GM23338 (cell line): ENCODE data around the gene CLIC5. TPM values are rescaled to one million over a fixed set of nuclear protein-coding genes. Genes with fewer than 3 reads are reported as not detected.
A peak's percentile ranks its signal among the peaks of the same experiment; 100 is the strongest.

ENCODE experiments used
- ATAC-seq: fragments of 200-7000 bp; cut with Tn5 transposase; 3 replicates; pipeline ENCODE4 v1.9.1; 2020
- DNase-seq: peaks from one replicate; pipeline ENCODE4 v3.0.0-alpha.2; 2015; ENCODE audit warnings: low spot score
- H2AFZ ChIP-seq: fragments of 200-600 bp; sonication (generic); 2 replicates; pipeline ENCODE4 v1.8.0; 2016; ENCODE audit warnings: antibody characterized with exemption, mild to moderate bottlenecking, moderate library complexity
- H3F3A ChIP-seq: fragments of 200-600 bp; sonication (generic); replicated peaks from 2 replicates; pipeline ENCODE4 v1.8.0; 2017; ENCODE audit warnings: antibody characterized with exemption, mixed run types, low read depth
- H3K27ac ChIP-seq: fragments of 200-600 bp; sonication (generic); 2 replicates; pipeline ENCODE4 v1.6.1; 2016; ENCODE audit warnings: low read depth
- H3K27me3 ChIP-seq: fragments of 200-600 bp; sonication (generic); 2 replicates; pipeline ENCODE4 v1.8.0; 2016; ENCODE audit warnings: mild to moderate bottlenecking, mixed run types, moderate library complexity; ENCODE audit not compliant: insufficient read depth
- H3K36me3 ChIP-seq: fragments of 200-600 bp; sonication (generic); 2 replicates; pipeline ENCODE4 v1.8.0; 2016; ENCODE audit warnings: mild to moderate bottlenecking; ENCODE audit not compliant: insufficient read depth
- H3K4me1 ChIP-seq: fragments of 200-600 bp; sonication (generic); 2 replicates; pipeline ENCODE4 v1.8.0; 2016; ENCODE audit warnings: mild to moderate bottlenecking, moderate library complexity; ENCODE audit not compliant: insufficient read depth
- H3K4me2 ChIP-seq: fragments of 200-600 bp; sonication (generic); 2 replicates; pipeline ENCODE4 v1.7.1; 2017; ENCODE audit warnings: mixed run types
- H3K4me3 ChIP-seq: fragments of 200-600 bp; sonication (generic); 2 replicates; pipeline ENCODE4 v1.6.1; 2016; ENCODE audit warnings: mixed run types
- H3K79me2 ChIP-seq: fragments of 200-600 bp; sonication (generic); replicated peaks from 2 replicates; pipeline ENCODE4 v1.8.0; 2017; ENCODE audit warnings: mild to moderate bottlenecking; ENCODE audit not compliant: insufficient read depth
- H3K9me2 ChIP-seq: fragments of 200-600 bp; sonication (generic); 2 replicates; pipeline ENCODE4 v1.8.0; 2017; ENCODE audit not compliant: insufficient read depth
- H4K20me1 ChIP-seq: fragments of 200-600 bp; sonication (generic); replicated peaks from 2 replicates; pipeline ENCODE4 v1.8.0; 2017; ENCODE audit warnings: mild to moderate bottlenecking; ENCODE audit not compliant: insufficient read depth
- H3K27ac Mint-ChIP-seq: 2 replicates; pipeline ENCODE4 v1.8.0; 2020; ENCODE audit warnings: inconsistent platforms, mild to moderate bottlenecking, moderate library complexity, mixed read lengths
- H3K27me3 Mint-ChIP-seq: 3 replicates; pipeline ENCODE4 v1.8.0; 2022; ENCODE audit warnings: low read depth, mild to moderate bottlenecking, moderate library complexity, mixed read lengths, inconsistent platforms; ENCODE audit not compliant: insufficient read depth, poor library complexity
- H3K36me3 Mint-ChIP-seq: 3 replicates; pipeline ENCODE4 v1.8.0; 2021; ENCODE audit warnings: low read depth, mild to moderate bottlenecking, inconsistent platforms, moderate library complexity, mixed read lengths
- H3K4me1 Mint-ChIP-seq: 3 replicates; pipeline ENCODE4 v1.8.0; 2020; ENCODE audit warnings: mild to moderate bottlenecking, inconsistent platforms, mixed read lengths
- H3K4me3 Mint-ChIP-seq: 3 replicates; pipeline ENCODE4 v1.8.0; 2021; ENCODE audit warnings: moderate library complexity, mild to moderate bottlenecking, inconsistent platforms, mixed read lengths
- H3K9me3 Mint-ChIP-seq: 3 replicates; pipeline ENCODE4 v1.8.0; 2020; ENCODE audit warnings: moderate library complexity, mild to moderate bottlenecking, inconsistent platforms, mixed read lengths
- CREB1 ChIP-seq: fragments of 250-450 bp; sonication (Bioruptor Pico); IDR thresholded peaks from 2 replicates; pipeline ENCODE4 v1.5.0; 2020; ENCODE audit warnings: low read depth, mild to moderate bottlenecking, moderate library complexity
- EZH2 ChIP-seq: fragments of 200-600 bp; sonication (generic); IDR thresholded peaks from one replicate; pipeline ENCODE4 v1.8.0; 2017; ENCODE audit warnings: antibody characterized with exemption, mild to moderate bottlenecking, low read depth; ENCODE audit not compliant: unreplicated experiment
- EZH2phosphoT487 ChIP-seq: fragments of 200-600 bp; sonication (generic); IDR thresholded peaks from one replicate; pipeline ENCODE4 v1.8.1; 2018; ENCODE audit warnings: antibody characterized with exemption; ENCODE audit not compliant: unreplicated experiment
- NANOG ChIP-seq: IDR thresholded peaks from 2 replicates; pipeline ENCODE4 v1.6.1; 2016; ENCODE audit warnings: antibody characterized with exemption, borderline replicate concordance
- POLR2AphosphoS5 ChIP-seq: IDR thresholded peaks from 2 replicates; pipeline ENCODE4 v1.6.1; 2016; ENCODE audit warnings: antibody characterized with exemption, low read depth
- STAT1 ChIP-seq: IDR thresholded peaks from one replicate; pipeline ENCODE4 v1.6.1; 2016; ENCODE audit warnings: antibody characterized with exemption; ENCODE audit not compliant: unreplicated experiment
- ZNF114 ChIP-seq: fragments of 250-450 bp; sonication (Bioruptor Pico); IDR thresholded peaks from 2 replicates; pipeline ENCODE4 v1.5.0; 2020; ENCODE audit warnings: mild to moderate bottlenecking, moderate library complexity
- ZNF331 ChIP-seq: fragments of 250-450 bp; sonication (Bioruptor Pico); IDR thresholded peaks from 2 replicates; pipeline ENCODE4 v1.5.0; 2020; ENCODE audit warnings: low read depth, mild to moderate bottlenecking, moderate library complexity
- polyA plus RNA-seq: library from polyadenylated mRNA; unstranded; fragments of >200 nt; fragmentation: Nextera tagmentation; extraction: Ambion mirVana; gene quantifications from 2 replicates; pipeline ENCODE4 v1.2.1, GENCODE V29; 2016
- total RNA-seq: library from RNA; depleted of rRNA; stranded (reverse); fragments of >200 nt; shearing (Covaris generic); gene quantifications from 2 replicates; pipeline ENCODE4 v1.2.3, GENCODE V29; 2014
- TF ChIP-seq, protein P1 (sequence below): IDR thresholded peaks from 2 replicates; pipeline ENCODE4 v1.6.1; 2016; ENCODE audit warnings: antibody characterized with exemption
- TF ChIP-seq, protein P2 (sequence below): fragments of 250-450 bp; sonication (Bioruptor Pico); IDR thresholded peaks from 2 replicates; pipeline ENCODE4 v1.5.0; 2020; ENCODE audit warnings: mild to moderate bottlenecking, moderate library complexity
- TF ChIP-seq, protein P3 (sequence below): IDR thresholded peaks from one replicate; pipeline ENCODE4 v1.6.1; 2018; ENCODE audit warnings: antibody characterized with exemption; ENCODE audit not compliant: unreplicated experiment

The CLIC5 gene
- total and polyA plus RNA-seq, 2 experiments from 2014 or later, result 0.08 TPM; not detected in 1

DNA sequence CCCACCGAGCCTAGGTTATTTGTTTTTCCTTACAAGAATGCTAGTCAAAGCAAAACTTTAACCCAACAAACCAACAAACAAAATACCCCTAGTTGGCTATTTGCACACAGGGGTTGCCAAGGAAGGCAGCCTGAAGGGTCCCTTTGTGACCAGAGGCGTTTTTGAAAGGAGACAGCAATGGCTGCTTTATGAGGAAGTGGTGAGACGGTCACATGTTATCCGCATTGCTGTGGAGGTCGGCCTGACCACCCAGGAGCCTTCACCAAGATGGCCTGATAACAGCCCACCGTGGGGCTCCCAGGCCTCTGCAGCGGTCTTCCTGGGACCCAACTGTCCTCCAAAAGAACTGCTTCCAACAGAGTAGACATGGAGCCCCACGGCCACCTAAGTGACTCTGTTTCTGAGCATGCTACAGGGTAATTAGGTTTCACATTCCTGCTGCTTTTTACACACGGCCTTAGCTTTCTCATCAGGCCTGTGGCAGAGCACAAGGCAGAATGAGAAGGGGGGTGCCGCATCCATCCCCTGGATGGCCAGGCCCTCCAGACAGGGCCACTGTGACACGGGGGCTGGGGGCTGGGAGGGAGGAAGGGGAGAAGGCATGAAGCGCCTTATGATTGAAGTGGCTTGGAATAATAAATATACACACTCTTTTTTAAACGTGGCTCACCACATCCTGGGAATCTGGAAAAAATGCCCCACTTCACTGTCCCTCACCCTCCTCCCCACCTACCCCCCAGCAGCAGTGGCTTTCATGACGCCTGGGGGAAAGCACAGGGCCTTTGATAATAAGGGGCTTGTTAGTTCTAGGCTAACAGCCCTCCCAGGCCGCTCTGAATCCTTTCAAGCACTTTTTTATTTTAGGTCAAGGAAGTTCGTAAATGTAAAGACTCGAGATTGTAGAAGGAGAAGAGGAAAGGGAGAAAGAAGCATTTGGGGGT is 86.0 kb downstream of the CLIC5 start (continued):
- TF ChIP-seq, protein P1, sequence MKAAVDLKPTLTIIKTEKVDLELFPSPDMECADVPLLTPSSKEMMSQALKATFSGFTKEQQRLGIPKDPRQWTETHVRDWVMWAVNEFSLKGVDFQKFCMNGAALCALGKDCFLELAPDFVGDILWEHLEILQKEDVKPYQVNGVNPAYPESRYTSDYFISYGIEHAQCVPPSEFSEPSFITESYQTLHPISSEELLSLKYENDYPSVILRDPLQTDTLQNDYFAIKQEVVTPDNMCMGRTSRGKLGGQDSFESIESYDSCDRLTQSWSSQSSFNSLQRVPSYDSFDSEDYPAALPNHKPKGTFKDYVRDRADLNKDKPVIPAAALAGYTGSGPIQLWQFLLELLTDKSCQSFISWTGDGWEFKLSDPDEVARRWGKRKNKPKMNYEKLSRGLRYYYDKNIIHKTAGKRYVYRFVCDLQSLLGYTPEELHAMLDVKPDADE, result no peak
- no peak for TF ChIP-seq EZH2phosphoT487
- no peak for TF ChIP-seq NANOG

DNA sequence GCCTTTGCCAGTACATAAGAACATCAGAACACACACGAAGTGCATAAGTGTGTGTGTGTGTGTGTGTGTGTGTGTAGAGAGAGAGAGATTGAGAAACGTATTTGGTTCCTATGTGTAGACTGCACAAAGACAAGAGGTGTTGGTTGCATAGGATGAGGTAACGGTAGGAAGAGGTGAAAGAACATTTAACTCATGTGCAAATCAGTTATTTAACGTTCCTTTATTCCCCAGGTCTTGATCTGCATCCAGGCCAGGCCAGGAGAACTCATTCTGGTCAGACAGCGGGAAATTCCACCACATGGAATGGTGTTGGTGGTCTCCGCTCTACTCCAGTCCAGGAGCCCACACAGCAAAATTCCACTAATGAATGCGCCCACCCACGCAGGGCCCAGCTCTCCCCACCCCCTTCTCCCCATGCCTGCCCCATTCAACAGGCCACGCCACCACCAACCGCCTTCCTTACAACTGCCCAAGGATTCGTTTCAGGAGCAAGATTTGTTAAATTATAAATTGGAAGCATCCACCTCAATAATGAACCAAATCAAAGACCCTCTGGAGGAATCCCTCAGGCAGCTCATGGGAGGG is 86.8 kb downstream of the CLIC5 start:
- Histone ChIP-seq H2AFZ (0 out of 2 replicates have a peak overlapping the region, but pooled peaks have one; percentile 16), H3F3A (no peaks in the 10 kb centered on the region), H3K4me3 (no peak overlapping the region), H3K79me2 (no peaks in the 10 kb centered on the region), H3K9me2 (no peaks in the 10 kb centered on the region), H4K20me1 (no peaks in the 10 kb centered on the region), H3K4me1 (peaks cover 39% of the 10 kb centered on the region), H3K36me3 (no peaks in the 10 kb centered on the region), H3K27me3 (no peaks in the 10 kb centered on the region), H3K27ac (no peak overlapping the region), H3K4me2 (peak overlapping the region; percentile 33; the same call in 1 of the 2 replicates)
- no peak overlapping the region for H3K27ac Mint-ChIP-seq
- H3K4me3 Mint-ChIP-seq, result no peak overlapping the region; the same call in 2 of the 3 replicates
- no peaks in the 10 kb centered on the region for H3K36me3 Mint-ChIP-seq
- H3K27me3 Mint-ChIP-seq, result peaks cover 2% of the 10 kb centered on the region
- peaks cover 46% of the 10 kb centered on the region for H3K4me1 Mint-ChIP-seq
- no peak for ATAC-seq
- no peaks in the 10 kb centered on the region for H3K9me3 Mint-ChIP-seq
- DNase-seq, result no peak
- TF ChIP-seq STAT1, result no peak
- no peak for TF ChIP-seq CREB1 (CRISPR knock-in tag)
- no peak for TF ChIP-seq EZH2phosphoT487
- no peak for TF ChIP-seq EZH2
- TF ChIP-seq POLR2AphosphoS5, result no peak
- no peak for TF ChIP-seq NANOG
- TF ChIP-seq, protein P2, sequence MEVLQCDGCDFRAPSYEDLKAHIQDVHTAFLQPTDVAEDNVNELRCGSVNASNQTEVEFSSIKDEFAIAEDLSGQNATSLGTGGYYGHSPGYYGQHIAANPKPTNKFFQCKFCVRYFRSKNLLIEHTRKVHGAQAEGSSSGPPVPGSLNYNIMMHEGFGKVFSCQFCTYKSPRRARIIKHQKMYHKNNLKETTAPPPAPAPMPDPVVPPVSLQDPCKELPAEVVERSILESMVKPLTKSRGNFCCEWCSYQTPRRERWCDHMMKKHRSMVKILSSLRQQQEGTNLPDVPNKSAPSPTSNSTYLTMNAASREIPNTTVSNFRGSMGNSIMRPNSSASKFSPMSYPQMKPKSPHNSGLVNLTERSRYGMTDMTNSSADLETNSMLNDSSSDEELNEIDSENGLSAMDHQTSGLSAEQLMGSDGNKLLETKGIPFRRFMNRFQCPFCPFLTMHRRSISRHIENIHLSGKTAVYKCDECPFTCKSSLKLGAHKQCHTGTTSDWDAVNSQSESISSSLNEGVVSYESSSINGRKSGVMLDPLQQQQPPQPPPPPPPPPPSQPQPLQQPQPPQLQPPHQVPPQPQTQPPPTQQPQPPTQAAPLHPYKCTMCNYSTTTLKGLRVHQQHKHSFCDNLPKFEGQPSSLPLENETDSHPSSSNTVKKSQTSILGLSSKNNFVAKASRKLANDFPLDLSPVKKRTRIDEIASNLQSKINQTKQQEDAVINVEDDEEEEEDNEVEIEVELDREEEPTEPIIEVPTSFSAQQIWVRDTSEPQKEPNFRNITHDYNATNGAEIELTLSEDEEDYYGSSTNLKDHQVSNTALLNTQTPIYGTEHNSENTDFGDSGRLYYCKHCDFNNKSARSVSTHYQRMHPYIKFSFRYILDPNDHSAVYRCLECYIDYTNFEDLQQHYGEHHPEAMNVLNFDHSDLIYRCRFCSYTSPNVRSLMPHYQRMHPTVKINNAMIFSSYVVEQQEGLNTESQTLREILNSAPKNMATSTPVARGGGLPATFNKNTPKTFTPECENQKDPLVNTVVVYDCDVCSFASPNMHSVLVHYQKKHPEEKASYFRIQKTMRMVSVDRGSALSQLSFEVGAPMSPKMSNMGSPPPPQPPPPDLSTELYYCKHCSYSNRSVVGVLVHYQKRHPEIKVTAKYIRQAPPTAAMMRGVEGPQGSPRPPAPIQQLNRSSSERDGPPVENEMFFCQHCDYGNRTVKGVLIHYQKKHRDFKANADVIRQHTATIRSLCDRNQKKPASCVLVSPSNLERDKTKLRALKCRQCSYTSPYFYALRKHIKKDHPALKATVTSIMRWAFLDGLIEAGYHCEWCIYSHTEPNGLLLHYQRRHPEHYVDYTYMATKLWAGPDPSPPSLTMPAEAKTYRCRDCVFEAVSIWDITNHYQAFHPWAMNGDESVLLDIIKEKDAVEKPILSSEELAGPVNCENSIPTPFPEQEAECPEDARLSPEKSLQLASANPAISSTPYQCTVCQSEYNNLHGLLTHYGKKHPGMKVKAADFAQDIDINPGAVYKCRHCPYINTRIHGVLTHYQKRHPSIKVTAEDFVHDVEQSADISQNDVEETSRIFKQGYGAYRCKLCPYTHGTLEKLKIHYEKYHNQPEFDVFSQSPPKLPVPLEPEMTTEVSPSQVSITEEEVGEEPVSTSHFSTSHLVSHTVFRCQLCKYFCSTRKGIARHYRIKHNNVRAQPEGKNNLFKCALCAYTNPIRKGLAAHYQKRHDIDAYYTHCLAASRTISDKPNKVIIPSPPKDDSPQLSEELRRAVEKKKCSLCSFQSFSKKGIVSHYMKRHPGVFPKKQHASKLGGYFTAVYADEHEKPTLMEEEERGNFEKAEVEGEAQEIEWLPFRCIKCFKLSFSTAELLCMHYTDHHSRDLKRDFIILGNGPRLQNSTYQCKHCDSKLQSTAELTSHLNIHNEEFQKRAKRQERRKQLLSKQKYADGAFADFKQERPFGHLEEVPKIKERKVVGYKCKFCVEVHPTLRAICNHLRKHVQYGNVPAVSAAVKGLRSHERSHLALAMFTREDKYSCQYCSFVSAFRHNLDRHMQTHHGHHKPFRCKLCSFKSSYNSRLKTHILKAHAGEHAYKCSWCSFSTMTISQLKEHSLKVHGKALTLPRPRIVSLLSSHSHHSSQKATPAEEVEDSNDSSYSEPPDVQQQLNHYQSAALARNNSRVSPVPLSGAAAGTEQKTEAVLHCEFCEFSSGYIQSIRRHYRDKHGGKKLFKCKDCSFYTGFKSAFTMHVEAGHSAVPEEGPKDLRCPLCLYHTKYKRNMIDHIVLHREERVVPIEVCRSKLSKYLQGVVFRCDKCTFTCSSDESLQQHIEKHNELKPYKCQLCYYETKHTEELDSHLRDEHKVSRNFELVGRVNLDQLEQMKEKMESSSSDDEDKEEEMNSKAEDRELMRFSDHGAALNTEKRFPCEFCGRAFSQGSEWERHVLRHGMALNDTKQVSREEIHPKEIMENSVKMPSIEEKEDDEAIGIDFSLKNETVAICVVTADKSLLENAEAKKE (CRISPR knock-in tag), result no peak
- TF ChIP-seq, protein P1, result no peak
- TF ChIP-seq ZNF331 (CRISPR knock-in tag), result no peak
- no peak for TF ChIP-seq ZNF114
- TF ChIP-seq, protein P3, sequence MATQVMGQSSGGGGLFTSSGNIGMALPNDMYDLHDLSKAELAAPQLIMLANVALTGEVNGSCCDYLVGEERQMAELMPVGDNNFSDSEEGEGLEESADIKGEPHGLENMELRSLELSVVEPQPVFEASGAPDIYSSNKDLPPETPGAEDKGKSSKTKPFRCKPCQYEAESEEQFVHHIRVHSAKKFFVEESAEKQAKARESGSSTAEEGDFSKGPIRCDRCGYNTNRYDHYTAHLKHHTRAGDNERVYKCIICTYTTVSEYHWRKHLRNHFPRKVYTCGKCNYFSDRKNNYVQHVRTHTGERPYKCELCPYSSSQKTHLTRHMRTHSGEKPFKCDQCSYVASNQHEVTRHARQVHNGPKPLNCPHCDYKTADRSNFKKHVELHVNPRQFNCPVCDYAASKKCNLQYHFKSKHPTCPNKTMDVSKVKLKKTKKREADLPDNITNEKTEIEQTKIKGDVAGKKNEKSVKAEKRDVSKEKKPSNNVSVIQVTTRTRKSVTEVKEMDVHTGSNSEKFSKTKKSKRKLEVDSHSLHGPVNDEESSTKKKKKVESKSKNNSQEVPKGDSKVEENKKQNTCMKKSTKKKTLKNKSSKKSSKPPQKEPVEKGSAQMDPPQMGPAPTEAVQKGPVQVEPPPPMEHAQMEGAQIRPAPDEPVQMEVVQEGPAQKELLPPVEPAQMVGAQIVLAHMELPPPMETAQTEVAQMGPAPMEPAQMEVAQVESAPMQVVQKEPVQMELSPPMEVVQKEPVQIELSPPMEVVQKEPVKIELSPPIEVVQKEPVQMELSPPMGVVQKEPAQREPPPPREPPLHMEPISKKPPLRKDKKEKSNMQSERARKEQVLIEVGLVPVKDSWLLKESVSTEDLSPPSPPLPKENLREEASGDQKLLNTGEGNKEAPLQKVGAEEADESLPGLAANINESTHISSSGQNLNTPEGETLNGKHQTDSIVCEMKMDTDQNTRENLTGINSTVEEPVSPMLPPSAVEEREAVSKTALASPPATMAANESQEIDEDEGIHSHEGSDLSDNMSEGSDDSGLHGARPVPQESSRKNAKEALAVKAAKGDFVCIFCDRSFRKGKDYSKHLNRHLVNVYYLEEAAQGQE, result no peak
